ENCODE data around the gene TRAPPC1. TPM values are rescaled to one million over a fixed set of nuclear protein-coding genes. Genes with fewer than 3 reads are reported as not detected.

The TRAPPC1 gene
- total RNA-seq, 2 donors from 2014 or later, result 179 to 180 TPM

GRCh38 chr17:7927596-7927995 is 4.2 kb downstream of the TRAPPC1 start:
- ATAC-seq (replicated peaks), result no peak
- no peak overlapping the region for H3K27ac Mint-ChIP-seq
- no peaks in the 10 kb centered on the region for H3K27me3 Mint-ChIP-seq
- H3K9me3 Mint-ChIP-seq, result no peaks in the 10 kb centered on the region
- H3K4me3 Mint-ChIP-seq, result no peak overlapping the region
- peaks cover 25% of the 10 kb centered on the region for H3K36me3 Mint-ChIP-seq (ENCODE audit: low read depth)
- peaks cover 8% of the 10 kb centered on the region for H3K4me1 Mint-ChIP-seq

DNA sequence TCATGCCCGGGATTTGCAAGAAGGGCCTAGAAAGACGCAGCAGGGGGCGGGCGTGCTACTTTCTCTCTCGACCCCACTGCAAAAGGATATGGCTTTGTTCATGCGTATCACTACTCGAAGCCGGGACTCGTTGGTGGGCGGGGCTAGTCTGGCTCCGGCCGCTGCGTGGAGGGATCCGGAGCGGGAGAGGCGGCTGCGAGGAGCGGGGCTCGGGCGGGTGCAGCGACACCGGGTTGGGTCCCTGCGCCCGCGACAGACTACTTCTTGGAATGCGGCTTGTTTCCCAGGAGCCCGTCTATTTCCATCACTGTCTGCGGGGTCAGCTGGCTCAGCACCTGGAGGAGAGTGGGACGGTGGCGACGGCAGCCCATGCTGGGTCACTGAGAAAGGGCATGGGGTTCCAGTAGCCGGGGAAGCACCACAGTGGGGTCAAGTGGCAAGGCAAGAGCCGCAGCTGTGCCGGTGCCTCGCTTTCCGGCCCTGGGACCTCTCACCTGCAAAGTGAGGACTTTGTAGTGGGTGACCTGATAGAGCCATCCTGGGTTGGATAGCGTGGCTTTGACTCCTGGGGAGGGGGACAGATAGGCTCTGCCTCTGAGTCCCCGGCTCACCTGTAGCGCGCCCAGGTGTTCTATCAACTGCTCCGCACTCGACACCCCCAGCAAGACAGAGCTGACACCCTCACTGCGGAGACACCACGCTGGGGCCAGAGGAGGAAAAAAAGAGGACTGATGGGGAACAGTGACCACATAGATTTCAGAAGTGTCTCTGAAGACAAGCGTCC is 8.7 kb downstream of the TRAPPC1 start:
- peak overlapping the region; percentile 83 for H3K27ac Mint-ChIP-seq
- peak overlapping the region; percentile 83 for H3K4me3 Mint-ChIP-seq
- ATAC-seq (replicated peaks), result peak; percentile 95
- H3K36me3 Mint-ChIP-seq (ENCODE audit: low read depth), result no peaks in the 10 kb centered on the region
- peaks cover 11% of the 10 kb centered on the region for H3K4me1 Mint-ChIP-seq
- no peaks in the 10 kb centered on the region for H3K27me3 Mint-ChIP-seq
- H3K9me3 Mint-ChIP-seq, result no peaks in the 10 kb centered on the region

GRCh38 chr17:7922269-7922844 is 9.4 kb downstream of the TRAPPC1 start:
- H3K27ac Mint-ChIP-seq, result peak overlapping the region; percentile 83
- peak overlapping the region; percentile 83 for H3K4me3 Mint-ChIP-seq
- ATAC-seq (replicated peaks), result peak; percentile 43
- no peaks in the 10 kb centered on the region for H3K27me3 Mint-ChIP-seq
- H3K9me3 Mint-ChIP-seq, result no peaks in the 10 kb centered on the region
- no peaks in the 10 kb centered on the region for H3K36me3 Mint-ChIP-seq (ENCODE audit: low read depth)
- peaks cover 11% of the 10 kb centered on the region for H3K4me1 Mint-ChIP-seq

- Mint-ChIP-seq H3K4me3 (peak overlapping the region; percentile 97), H3K4me1 (peaks cover 14% of the 10 kb centered on the region), H3K27ac (peak overlapping the region; percentile 83), H3K36me3 (ENCODE audit: low read depth) (peaks cover 35% of the 10 kb centered on the region), H3K27me3 (no peaks in the 10 kb centered on the region), H3K9me3 (no peaks in the 10 kb centered on the region)
- no peak for ATAC-seq (replicated peaks)
Observed at GRCh38 chr17:7916808-7917207, 14.9 kb downstream of the TRAPPC1 start.

- H3K4me3 Mint-ChIP-seq, result peak overlapping the region; percentile 97
- no peaks in the 10 kb centered on the region for H3K9me3 Mint-ChIP-seq
- H3K36me3 Mint-ChIP-seq (ENCODE audit: low read depth), result peaks cover 38% of the 10 kb centered on the region
- peaks cover 10% of the 10 kb centered on the region for H3K4me1 Mint-ChIP-seq
- peak overlapping the region; percentile 83 for H3K27ac Mint-ChIP-seq
- no peaks in the 10 kb centered on the region for H3K27me3 Mint-ChIP-seq
- ATAC-seq (replicated peaks), result no peak
Observed at GRCh38 chr17:7916385-7916682, 15.4 kb downstream of the TRAPPC1 start.

- H3K9me3 Mint-ChIP-seq, result no peaks in the 10 kb centered on the region
- H3K27ac Mint-ChIP-seq, result peak within 1 kb of the TSS; percentile 93
- peak; percentile 85 for ATAC-seq (replicated peaks)
- H3K36me3 Mint-ChIP-seq (ENCODE audit: low read depth), result peaks cover 38% of the 10 kb centered on the region
- peak within 1 kb of the TSS; percentile 97 for H3K4me3 Mint-ChIP-seq
- no peaks in the 10 kb centered on the region for H3K27me3 Mint-ChIP-seq
- peaks cover 10% of the 10 kb centered on the region for H3K4me1 Mint-ChIP-seq
Observed at GRCh38 chr17:7915611-7916384, 15.9 kb downstream of the TRAPPC1 start, which contains the start of gene RNF227. TSS of gene RNF227 (minus strand) at chr17:7916289. CDS start at chr17:7916195, 94 bp downstream.

GRCh38 chr17:7915179-7915610 is 16.6 kb downstream of the TRAPPC1 start:
- ATAC-seq (replicated peaks), result peak; percentile 57
- H3K9me3 Mint-ChIP-seq, result no peaks in the 10 kb centered on the region
- peaks cover 10% of the 10 kb centered on the region for H3K4me1 Mint-ChIP-seq
- H3K27ac Mint-ChIP-seq, result peak overlapping the region; percentile 93
- peak overlapping the region; percentile 97 for H3K4me3 Mint-ChIP-seq
- peaks cover 38% of the 10 kb centered on the region for H3K36me3 Mint-ChIP-seq (ENCODE audit: low read depth)
- H3K27me3 Mint-ChIP-seq, result no peaks in the 10 kb centered on the region

GRCh38 chr17:7912927-7913524 is 18.7 kb downstream of the TRAPPC1 start:
- Mint-ChIP-seq H3K4me3 (peak overlapping the region; percentile 97), H3K9me3 (no peaks in the 10 kb centered on the region), H3K27ac (peak overlapping the region; percentile 72), H3K36me3 (ENCODE audit: low read depth) (peaks cover 38% of the 10 kb centered on the region), H3K27me3 (no peaks in the 10 kb centered on the region), H3K4me1 (peaks cover 15% of the 10 kb centered on the region)
- peak; percentile 38 for ATAC-seq (replicated peaks)

GRCh38 chr17:7911116-7911515 is 20.6 kb downstream of the TRAPPC1 start:
- Mint-ChIP-seq H3K36me3 (ENCODE audit: low read depth) (peaks cover 32% of the 10 kb centered on the region), H3K4me1 (peaks cover 10% of the 10 kb centered on the region), H3K4me3 (no peak overlapping the region), H3K27me3 (no peaks in the 10 kb centered on the region), H3K27ac (peak overlapping the region; percentile 10), H3K9me3 (no peaks in the 10 kb centered on the region)
- ATAC-seq (replicated peaks), result no peak

DNA sequence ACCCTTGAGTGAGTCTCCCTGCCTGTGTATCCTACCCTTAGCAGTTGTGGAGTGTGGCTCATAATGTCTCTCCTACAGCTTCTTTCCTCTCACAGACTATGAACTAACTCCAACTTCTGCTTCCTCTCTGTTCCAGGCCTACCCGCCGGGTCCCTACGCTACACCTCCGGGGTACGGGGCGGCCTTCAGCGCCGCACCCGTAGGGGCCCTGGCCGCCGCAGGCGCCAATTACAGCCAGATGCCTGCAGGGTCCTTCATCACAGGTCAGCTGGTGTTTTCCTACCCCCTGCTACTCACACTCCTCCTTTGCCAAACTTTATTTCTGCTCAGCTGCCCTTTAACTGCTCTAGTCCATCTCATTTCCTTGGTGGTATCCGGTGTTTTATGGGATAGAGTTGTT is 21.0 kb downstream of the TRAPPC1 start:
- peaks cover 32% of the 10 kb centered on the region for H3K36me3 Mint-ChIP-seq (ENCODE audit: low read depth)
- H3K27me3 Mint-ChIP-seq, result no peaks in the 10 kb centered on the region
- H3K4me3 Mint-ChIP-seq, result no peak overlapping the region
- H3K9me3 Mint-ChIP-seq, result no peaks in the 10 kb centered on the region
- peak overlapping the region; percentile 84 for H3K27ac Mint-ChIP-seq
- H3K4me1 Mint-ChIP-seq, result peaks cover 10% of the 10 kb centered on the region
- no peak for ATAC-seq (replicated peaks)

GRCh38 chr17:7910281-7910680 is 21.5 kb downstream of the TRAPPC1 start:
- peaks cover 28% of the 10 kb centered on the region for H3K36me3 Mint-ChIP-seq (ENCODE audit: low read depth)
- H3K4me3 Mint-ChIP-seq, result no peak overlapping the region
- ATAC-seq (replicated peaks), result no peak
- no peaks in the 10 kb centered on the region for H3K9me3 Mint-ChIP-seq
- H3K27ac Mint-ChIP-seq, result peak overlapping the region; percentile 84
- peaks cover 10% of the 10 kb centered on the region for H3K4me1 Mint-ChIP-seq
- H3K27me3 Mint-ChIP-seq, result no peaks in the 10 kb centered on the region

DNA sequence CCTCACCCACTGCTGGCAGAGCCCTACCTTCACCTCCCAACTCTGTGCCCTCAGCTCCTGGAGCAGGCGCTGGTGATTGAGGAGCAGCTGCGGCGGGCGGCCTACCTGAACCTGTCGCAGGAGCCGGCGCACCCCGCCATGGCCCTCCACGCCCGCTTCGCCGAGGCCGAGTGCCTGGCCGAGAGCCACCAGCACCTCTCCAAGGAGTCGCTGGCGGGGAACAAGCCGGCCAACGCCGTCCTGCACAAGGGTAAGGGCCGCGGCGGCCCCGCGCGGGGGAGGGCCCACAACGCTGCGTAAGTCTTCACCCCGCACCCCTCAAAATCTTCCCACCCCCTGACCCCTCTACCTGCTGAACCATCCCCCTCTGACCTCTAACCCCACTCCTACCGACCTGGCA is 22.7 kb downstream of the TRAPPC1 start:
- Mint-ChIP-seq H3K36me3 (ENCODE audit: low read depth) (peaks cover 16% of the 10 kb centered on the region), H3K27ac (peak overlapping the region; percentile 84), H3K9me3 (no peaks in the 10 kb centered on the region), H3K27me3 (no peaks in the 10 kb centered on the region), H3K4me1 (peaks cover 10% of the 10 kb centered on the region), H3K4me3 (no peak overlapping the region)
- no peak for ATAC-seq (replicated peaks)

DNA sequence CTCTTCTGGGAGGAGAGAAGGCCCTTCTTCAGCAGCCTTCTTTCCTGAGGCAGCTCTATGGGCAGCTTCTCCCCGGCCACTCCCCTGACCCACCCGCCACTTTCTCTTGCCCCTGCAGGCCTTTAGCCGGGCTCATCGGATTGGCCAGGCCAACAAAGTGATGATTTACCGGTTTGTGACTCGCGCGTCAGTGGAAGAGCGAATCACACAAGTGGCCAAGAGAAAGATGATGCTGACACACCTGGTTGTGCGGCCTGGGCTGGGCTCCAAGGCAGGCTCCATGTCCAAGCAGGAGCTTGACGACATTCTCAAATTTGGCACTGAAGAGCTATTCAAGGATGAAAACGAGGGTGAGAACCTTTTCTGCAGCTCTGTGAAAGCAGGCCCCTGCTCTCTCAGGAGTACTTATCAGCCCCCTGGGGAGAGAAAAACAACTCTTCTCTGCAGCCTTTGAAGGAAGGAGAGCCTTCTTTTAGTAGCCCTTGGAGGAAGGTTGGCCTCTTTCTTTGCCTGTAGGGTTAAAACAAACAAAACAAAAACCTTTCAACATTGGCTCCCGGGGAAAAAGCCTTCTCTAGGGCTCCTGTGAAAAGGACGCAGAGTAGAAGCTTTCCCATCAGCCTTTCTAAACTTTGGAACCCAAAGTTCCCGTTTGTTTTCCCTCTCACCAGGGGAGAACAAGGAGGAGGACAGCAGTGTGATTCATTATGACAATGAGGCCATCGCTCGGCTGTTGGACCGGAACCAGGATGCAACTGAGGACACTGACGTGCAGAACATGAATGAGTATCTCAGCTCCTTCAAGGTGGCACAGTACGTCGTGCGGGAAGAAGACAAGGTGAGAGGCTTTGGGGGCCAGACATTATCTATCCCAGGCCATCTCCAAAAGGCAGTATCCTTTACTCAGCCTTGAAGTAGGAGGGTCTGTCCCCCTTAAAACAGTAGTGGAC is 28.3 kb downstream of the TRAPPC1 start:
- H3K27ac Mint-ChIP-seq, result peak overlapping the region; percentile 68
- no peak for ATAC-seq (replicated peaks)
- H3K9me3 Mint-ChIP-seq, result no peaks in the 10 kb centered on the region
- no peak overlapping the region for H3K4me3 Mint-ChIP-seq
- H3K36me3 Mint-ChIP-seq (ENCODE audit: low read depth), result no peaks in the 10 kb centered on the region
- H3K4me1 Mint-ChIP-seq, result peaks cover 4% of the 10 kb centered on the region
- H3K27me3 Mint-ChIP-seq, result no peaks in the 10 kb centered on the region

All from activated T-helper 17 cell treated with anti-CD3 and anti-CD28 coated beads, Interleukin-2, amount 50 U/mL, for 72 hours (primary cell).